ENCODE results near the gene UACA. TPM values are rescaled to one million over a fixed set of nuclear protein-coding genes. Genes with fewer than 3 reads are reported as not detected.

UACA gene
- polyA plus RNA-seq, 1 of the 3 experiments (the other 2 are of a cell fraction) = 35.9 TPM

DNA sequence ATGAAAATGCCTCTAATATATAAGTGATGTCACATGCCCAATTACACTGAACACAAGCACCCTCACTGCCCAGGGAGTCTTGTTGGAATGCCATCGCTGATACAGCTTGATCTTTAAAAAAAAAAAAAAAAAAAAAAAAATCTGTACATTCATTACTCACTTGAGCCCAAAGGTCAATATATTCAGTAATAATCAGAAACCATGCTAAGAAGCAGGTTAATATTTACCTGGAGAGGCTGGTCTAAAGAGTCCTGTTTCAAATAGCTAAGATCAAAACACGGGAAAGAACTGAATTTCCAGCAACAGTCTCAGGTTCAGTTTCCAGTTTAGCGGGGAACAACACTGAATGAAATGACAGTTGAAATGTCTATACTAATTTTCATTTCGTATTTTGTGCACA, 109.9 kb downstream of the UACA start:
- no peaks in the 10 kb centered on the region for H3K4me1 ChIP-seq (ENCODE audit: control insufficient read depth in 1 of 2, insufficient read depth in 2 of 2, low read depth in 1 of 2, low read length in 1 of 2)
- DNase-seq = no peak
- no peak overlapping the region for H3K9ac ChIP-seq
- CTCF ChIA-PET = interaction anchor here (0.9 to 1.7 kb wide), 3 partner anchors 11 to 159 kb away, joined by 3 to 4 read pairs (median 3); no protein-coding TSS in a partner anchor
- no peak overlapping the region for H3K4me3 ChIP-seq (ENCODE audit: low read depth in 2 of 2, low read length in 1 of 2)
- H3K27ac ChIP-seq (ENCODE audit: low read depth in 2 of 2, low read length in 1 of 2) = no peak overlapping the region
- no peak overlapping the region for H3K4me2 ChIP-seq
- H3K9me2 ChIP-seq = no peaks in the 10 kb centered on the region
- H2AFZ ChIP-seq (ENCODE audit: low read depth) = no peak overlapping the region
- TF ChIP-seq MEF2A (IDR thresholded peaks at IDR 0.05; ENCODE audit: borderline replicate concordance, low read depth) (no peak), NFIC (IDR thresholded peaks at IDR 0.05; ENCODE audit: borderline replicate concordance) (no peak), SMC3 (IDR thresholded peaks at IDR 0.05; ENCODE audit: low read depth, low read length) (no peak), RAD21 (IDR thresholded peaks at IDR 0.05; ENCODE audit: low read length) (no peak), JUND (IDR thresholded peaks at IDR 0.05) (no peak), NRF1 (IDR thresholded peaks at IDR 0.05; ENCODE audit: low read depth, low read length) (no peak), RXRA (IDR thresholded peaks at IDR 0.05; ENCODE audit: borderline replicate concordance, low read depth) (no peak), TCF12 (IDR thresholded peaks at IDR 0.05) (no peak)
- TF ChIP-seq, protein P1, sequence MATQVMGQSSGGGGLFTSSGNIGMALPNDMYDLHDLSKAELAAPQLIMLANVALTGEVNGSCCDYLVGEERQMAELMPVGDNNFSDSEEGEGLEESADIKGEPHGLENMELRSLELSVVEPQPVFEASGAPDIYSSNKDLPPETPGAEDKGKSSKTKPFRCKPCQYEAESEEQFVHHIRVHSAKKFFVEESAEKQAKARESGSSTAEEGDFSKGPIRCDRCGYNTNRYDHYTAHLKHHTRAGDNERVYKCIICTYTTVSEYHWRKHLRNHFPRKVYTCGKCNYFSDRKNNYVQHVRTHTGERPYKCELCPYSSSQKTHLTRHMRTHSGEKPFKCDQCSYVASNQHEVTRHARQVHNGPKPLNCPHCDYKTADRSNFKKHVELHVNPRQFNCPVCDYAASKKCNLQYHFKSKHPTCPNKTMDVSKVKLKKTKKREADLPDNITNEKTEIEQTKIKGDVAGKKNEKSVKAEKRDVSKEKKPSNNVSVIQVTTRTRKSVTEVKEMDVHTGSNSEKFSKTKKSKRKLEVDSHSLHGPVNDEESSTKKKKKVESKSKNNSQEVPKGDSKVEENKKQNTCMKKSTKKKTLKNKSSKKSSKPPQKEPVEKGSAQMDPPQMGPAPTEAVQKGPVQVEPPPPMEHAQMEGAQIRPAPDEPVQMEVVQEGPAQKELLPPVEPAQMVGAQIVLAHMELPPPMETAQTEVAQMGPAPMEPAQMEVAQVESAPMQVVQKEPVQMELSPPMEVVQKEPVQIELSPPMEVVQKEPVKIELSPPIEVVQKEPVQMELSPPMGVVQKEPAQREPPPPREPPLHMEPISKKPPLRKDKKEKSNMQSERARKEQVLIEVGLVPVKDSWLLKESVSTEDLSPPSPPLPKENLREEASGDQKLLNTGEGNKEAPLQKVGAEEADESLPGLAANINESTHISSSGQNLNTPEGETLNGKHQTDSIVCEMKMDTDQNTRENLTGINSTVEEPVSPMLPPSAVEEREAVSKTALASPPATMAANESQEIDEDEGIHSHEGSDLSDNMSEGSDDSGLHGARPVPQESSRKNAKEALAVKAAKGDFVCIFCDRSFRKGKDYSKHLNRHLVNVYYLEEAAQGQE (IDR thresholded peaks at IDR 0.05; ENCODE audit: low read depth, low read length) = no peak
- TF ChIP-seq, protein P2, sequence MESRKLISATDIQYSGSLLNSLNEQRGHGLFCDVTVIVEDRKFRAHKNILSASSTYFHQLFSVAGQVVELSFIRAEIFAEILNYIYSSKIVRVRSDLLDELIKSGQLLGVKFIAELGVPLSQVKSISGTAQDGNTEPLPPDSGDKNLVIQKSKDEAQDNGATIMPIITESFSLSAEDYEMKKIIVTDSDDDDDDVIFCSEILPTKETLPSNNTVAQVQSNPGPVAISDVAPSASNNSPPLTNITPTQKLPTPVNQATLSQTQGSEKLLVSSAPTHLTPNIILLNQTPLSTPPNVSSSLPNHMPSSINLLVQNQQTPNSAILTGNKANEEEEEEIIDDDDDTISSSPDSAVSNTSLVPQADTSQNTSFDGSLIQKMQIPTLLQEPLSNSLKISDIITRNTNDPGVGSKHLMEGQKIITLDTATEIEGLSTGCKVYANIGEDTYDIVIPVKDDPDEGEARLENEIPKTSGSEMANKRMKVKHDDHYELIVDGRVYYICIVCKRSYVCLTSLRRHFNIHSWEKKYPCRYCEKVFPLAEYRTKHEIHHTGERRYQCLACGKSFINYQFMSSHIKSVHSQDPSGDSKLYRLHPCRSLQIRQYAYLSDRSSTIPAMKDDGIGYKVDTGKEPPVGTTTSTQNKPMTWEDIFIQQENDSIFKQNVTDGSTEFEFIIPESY (IDR thresholded peaks at IDR 0.05; ENCODE audit: borderline replicate concordance, low read depth) = no peak
- TF ChIP-seq, protein P3, sequence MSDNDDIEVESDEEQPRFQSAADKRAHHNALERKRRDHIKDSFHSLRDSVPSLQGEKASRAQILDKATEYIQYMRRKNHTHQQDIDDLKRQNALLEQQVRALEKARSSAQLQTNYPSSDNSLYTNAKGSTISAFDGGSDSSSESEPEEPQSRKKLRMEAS (IDR thresholded peaks at IDR 0.05; ENCODE audit: low read depth) = no peak
- TF ChIP-seq, protein P4, sequence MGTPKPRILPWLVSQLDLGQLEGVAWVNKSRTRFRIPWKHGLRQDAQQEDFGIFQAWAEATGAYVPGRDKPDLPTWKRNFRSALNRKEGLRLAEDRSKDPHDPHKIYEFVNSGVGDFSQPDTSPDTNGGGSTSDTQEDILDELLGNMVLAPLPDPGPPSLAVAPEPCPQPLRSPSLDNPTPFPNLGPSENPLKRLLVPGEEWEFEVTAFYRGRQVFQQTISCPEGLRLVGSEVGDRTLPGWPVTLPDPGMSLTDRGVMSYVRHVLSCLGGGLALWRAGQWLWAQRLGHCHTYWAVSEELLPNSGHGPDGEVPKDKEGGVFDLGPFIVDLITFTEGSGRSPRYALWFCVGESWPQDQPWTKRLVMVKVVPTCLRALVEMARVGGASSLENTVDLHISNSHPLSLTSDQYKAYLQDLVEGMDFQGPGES (IDR thresholded peaks at IDR 0.05; ENCODE audit: low read depth, low read length) = no peak
- TF ChIP-seq, protein P5, sequence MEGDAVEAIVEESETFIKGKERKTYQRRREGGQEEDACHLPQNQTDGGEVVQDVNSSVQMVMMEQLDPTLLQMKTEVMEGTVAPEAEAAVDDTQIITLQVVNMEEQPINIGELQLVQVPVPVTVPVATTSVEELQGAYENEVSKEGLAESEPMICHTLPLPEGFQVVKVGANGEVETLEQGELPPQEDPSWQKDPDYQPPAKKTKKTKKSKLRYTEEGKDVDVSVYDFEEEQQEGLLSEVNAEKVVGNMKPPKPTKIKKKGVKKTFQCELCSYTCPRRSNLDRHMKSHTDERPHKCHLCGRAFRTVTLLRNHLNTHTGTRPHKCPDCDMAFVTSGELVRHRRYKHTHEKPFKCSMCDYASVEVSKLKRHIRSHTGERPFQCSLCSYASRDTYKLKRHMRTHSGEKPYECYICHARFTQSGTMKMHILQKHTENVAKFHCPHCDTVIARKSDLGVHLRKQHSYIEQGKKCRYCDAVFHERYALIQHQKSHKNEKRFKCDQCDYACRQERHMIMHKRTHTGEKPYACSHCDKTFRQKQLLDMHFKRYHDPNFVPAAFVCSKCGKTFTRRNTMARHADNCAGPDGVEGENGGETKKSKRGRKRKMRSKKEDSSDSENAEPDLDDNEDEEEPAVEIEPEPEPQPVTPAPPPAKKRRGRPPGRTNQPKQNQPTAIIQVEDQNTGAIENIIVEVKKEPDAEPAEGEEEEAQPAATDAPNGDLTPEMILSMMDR (IDR thresholded peaks at IDR 0.05) = no peak
- peaks cover 31 to 64% of the 10 kb centered on the region in 2 experiments for H3K36me3 ChIP-seq (replicated peaks in 1 of 2; ENCODE audit: control insufficient read depth in 1 of 2, insufficient read depth in 2 of 2, low read length in 1 of 2)
- WGBS (ENCODE audit: low lambda C conversion rate) = 93% methylated on average over 4 of the region's 4 CpGs
- H3K27me3 ChIP-seq (ENCODE audit: insufficient read depth) = no peaks in the 10 kb centered on the region
- no peaks in the 10 kb centered on the region for H3K9me3 ChIP-seq
- POLR2A ChIA-PET = no interaction called here
- 0 out of 2 replicates have a peak, but pooled peaks cover 2% of the 10 kb centered on the region for H3K79me2 ChIP-seq (ENCODE audit: insufficient read depth)
- H3F3A ChIP-seq (replicated peaks; ENCODE audit: insufficient read depth) = peaks cover 56% of the 10 kb centered on the region
- H4K20me1 ChIP-seq (ENCODE audit: insufficient read depth) = no peaks in the 10 kb centered on the region

Data from SK-N-SH (cell line).